ENCODE results near the gene SEC23A.

The SEC23A gene

DNA sequence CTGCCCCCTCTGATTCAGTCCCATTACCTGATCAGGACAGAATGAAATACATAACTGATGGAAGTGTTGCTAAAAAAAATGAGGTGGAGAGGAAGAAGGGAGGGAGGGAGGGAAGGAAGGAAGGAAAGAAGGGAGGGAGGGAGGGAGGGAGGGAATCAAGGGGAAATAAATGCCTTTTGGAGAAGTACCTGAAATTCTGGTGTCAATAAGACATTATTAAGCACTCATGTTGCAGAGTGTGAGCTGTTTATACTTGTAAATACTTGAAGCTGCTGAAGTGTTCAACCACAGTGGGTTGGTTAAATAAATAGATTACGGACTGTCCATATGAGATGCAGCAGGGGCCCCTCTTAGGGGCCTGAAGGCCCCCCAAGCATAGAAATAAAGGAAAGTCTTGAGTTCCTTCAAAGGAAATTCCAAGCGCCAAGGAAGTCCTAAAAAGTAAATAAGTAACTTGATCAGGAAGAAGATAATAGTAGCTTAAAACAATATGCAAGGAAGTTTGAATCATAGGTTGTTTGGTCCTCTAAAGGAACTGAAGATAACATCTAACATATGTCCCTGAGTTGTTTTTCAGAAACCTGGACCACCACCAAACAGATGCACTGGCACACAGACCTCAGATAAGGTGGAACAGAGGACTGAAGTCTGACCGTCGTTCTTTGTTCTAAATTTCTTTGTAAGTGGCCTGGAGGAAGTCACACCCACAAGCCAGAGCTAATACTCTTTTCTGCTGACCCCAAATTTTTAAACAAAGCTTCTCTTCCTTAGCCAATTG, 110.8 kb downstream of the SEC23A start:
- no peak for DNase-seq (ENCODE audit: low read depth in 2 of 2, low spot score in 1 of 2)

DNA sequence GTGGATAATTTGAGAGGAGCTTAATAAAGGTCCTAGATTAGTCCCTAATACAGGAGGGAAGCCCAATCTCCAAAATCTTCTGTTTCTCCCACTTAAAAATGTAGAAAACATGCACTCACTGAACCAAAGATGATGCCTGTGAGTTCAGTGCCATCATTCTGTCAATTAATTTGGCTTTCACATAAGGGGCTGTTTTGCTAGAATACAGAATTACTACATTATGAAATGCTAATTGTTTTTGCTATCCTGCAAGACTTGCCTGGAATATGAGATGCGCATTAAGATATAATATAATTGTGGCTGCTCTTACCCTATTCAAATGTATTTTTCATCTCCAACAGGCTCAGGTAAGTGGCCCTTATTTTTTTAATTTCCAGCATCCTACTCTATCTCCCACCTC, 111.7 kb downstream of the SEC23A start:
- no peak for DNase-seq (ENCODE audit: low read depth in 2 of 2, low spot score in 1 of 2)

GRCh38 chr14:38989922-38990546, 113.0 kb downstream of the SEC23A start:
- no peak for DNase-seq (ENCODE audit: low read depth in 2 of 2, low spot score in 1 of 2)

DNA sequence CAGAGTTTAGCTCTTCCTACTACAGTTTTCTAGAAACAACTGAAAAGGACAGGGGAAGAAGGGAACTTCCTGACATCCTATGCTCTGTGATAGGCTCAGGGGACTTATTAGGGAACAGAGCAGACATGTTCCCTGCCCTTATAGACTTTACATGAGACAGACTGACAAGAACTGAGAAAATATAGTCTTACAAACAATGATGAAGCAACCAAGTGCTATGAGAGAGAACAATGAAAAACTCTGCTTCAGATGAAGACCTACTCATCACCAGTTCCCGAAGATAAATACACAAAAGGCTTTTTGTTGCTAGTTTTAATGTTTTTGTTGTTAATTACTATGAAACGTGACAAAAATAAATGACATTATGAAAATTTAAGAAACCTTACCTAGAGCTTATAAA, 115.3 kb downstream of the SEC23A start:
- no peak for DNase-seq (ENCODE audit: low read depth in 2 of 2, low spot score in 1 of 2)

GRCh38 chr14:38982837-38983236, 120.2 kb downstream of the SEC23A start:
- no peak for DNase-seq (ENCODE audit: low read depth in 2 of 2, low spot score in 1 of 2)

DNA sequence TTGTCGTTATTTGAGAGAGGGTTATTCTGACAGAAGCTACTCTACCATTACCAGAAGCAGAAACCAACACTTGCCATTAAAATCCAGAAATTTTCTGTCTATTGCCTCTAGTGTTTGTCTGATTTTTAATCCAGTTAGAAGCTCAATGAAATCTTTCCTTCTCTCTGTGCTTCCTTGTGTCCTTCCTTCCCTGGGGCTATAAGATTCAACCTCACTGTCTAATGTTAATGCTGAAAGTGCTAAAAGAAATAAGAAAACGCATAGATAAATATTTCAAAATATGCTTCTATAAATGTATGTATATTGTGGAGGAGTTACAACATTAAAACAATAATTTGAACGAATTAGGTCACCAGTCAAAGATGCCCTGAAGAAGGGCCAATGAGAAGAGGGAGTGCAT, 120.8 kb downstream of the SEC23A start:
- no peak for DNase-seq (ENCODE audit: low read depth in 2 of 2, low spot score in 1 of 2)

All from stimulated activated CD8-positive, alpha-beta memory T cell treated with anti-CD3 and anti-CD28 coated beads, Interleukin-4, amount 100 ng/mL, for 1 hour (primary cell).